Tibial nerve (tissue), 4 donors: ENCODE data around the gene CACNA1I. TPM values are rescaled to one million over a fixed set of nuclear protein-coding genes. Genes with fewer than 3 reads are reported as not detected.

Source experiments
- DNase-seq, 2 donors: peaks; one replicate each; pipeline ENCODE4 v3.0.0-alpha.2; 2019; ENCODE audit warnings: low spot score in 2 of 2
- H3K27ac ChIP-seq, 4 donors: fragments of 200-600 bp; sonication (generic) in 3 of 4; one replicate each; pipeline ENCODE4 v1.5.1; 2017 to 2019; ENCODE audit warnings: mild to moderate bottlenecking in 1 of 4
- H3K27me3 ChIP-seq, 2 donors: fragments of 200-600 bp; sonication (generic) in 1 of 2; one replicate each; pipeline versions ENCODE4 v1.5.1 to v1.6.0; 2017 to 2019
- H3K36me3 ChIP-seq, 3 donors: fragments of 200-600 bp; sonication (generic); one replicate each; pipeline ENCODE4 v1.5.1; 2018 to 2019
- H3K4me1 ChIP-seq, 4 donors: fragments of 200-600 bp; sonication (generic) in 3 of 4; one replicate each; pipeline ENCODE4 v1.5.1; 2017 to 2019
- H3K4me3 ChIP-seq, 4 donors: fragments of 200-600 bp; sonication (generic) in 3 of 4; one replicate each; pipeline ENCODE4 v1.5.1; 2017 to 2019; ENCODE audit warnings: mild to moderate bottlenecking in 1 of 4, moderate library complexity in 1 of 4
- H3K9me3 ChIP-seq, 4 donors: fragments of 200-600 bp; sonication (generic) in 3 of 4; one replicate each; pipeline ENCODE4 v1.5.1; 2017 to 2019
- EP300 ChIP-seq, 2 donors: sonication (generic); formaldehyde crosslinking; IDR thresholded peaks; one replicate each; pipeline ENCODE4 v1.6.1; 2017; ENCODE audit warnings: antibody characterized with exemption in 2 of 2, mild to moderate bottlenecking in 1 of 2
- POLR2A ChIP-seq, 2 donors: fragments of 450-650 bp; IDR thresholded peaks; one replicate each; pipeline ENCODE4 v1.6.1; 2017; ENCODE audit warnings: antibody characterized with exemption in 2 of 2, mild to moderate bottlenecking in 2 of 2, moderate library complexity in 2 of 2
- WGBS, 2 donors: methylation state at CpG; one replicate each; pipeline ENCODE4 v1.1.5; 2018; 5-methylcytosine and 5-hydroxymethylcytosine counted together
- total RNA-seq, 4 donors: library from RNA; depleted of rRNA; stranded (reverse); fragments of >200 nt; gene quantifications; one replicate each; pipeline ENCODE4 v1.1.0, GENCODE V29; 2016
- TF ChIP-seq, protein P1 (sequence below), 5 experiments: fragments of 200-600 bp in 3 of 5; fragments of 450-650 bp in 2 of 5; sonication (generic) in 3 of 5; IDR thresholded peaks; one replicate each; pipeline ENCODE4 v1.5.1; 2016 to 2019; ENCODE audit warnings: antibody characterized with exemption in 5 of 5, mild to moderate bottlenecking in 3 of 5, moderate library complexity in 2 of 5

CACNA1I gene
- total RNA-seq, 4 donors from 2014 or later: 0.42 to 0.78 (median 0.52) TPM

GRCh38 chr22:39524753-39525657, 45.5 kb upstream of the CACNA1I start:
- H3K36me3 ChIP-seq: peaks cover 0 to 65% (median 13%) of the 10 kb centered on the region in 3 donors
- no peak for TF ChIP-seq EP300 (IDR thresholded peaks at IDR 0.05)
- no peak for TF ChIP-seq POLR2A (IDR thresholded peaks at IDR 0.05)
- TF ChIP-seq, protein P1, sequence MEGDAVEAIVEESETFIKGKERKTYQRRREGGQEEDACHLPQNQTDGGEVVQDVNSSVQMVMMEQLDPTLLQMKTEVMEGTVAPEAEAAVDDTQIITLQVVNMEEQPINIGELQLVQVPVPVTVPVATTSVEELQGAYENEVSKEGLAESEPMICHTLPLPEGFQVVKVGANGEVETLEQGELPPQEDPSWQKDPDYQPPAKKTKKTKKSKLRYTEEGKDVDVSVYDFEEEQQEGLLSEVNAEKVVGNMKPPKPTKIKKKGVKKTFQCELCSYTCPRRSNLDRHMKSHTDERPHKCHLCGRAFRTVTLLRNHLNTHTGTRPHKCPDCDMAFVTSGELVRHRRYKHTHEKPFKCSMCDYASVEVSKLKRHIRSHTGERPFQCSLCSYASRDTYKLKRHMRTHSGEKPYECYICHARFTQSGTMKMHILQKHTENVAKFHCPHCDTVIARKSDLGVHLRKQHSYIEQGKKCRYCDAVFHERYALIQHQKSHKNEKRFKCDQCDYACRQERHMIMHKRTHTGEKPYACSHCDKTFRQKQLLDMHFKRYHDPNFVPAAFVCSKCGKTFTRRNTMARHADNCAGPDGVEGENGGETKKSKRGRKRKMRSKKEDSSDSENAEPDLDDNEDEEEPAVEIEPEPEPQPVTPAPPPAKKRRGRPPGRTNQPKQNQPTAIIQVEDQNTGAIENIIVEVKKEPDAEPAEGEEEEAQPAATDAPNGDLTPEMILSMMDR (IDR thresholded peaks at IDR 0.05): no peak
- WGBS, 2 donors: 64 to 67% methylated on average over 9 to 10 of the region's 10 CpGs
- DNase-seq: no peak
- no peaks in the 10 kb centered on the region for H3K27me3 ChIP-seq
- peak overlapping the region in 2 of 4 donors; percentile 42 to 98 for H3K27ac ChIP-seq
- H3K4me1 ChIP-seq: peaks cover 0 to 85% (median 69%) of the 10 kb centered on the region in 4 donors
- no peak overlapping the region for H3K4me3 ChIP-seq
- H3K9me3 ChIP-seq: no peaks in the 10 kb centered on the region

- H3K9me3 ChIP-seq: no peaks in the 10 kb centered on the region
- 68 to 76% methylated on average over 4 of the region's 4 CpGs for WGBS, 2 donors
- DNase-seq: no peak
- H3K4me1 ChIP-seq: peaks cover 0 to 91% (median 75%) of the 10 kb centered on the region in 4 donors
- TF ChIP-seq POLR2A (IDR thresholded peaks at IDR 0.05): no peak
- TF ChIP-seq, protein P1 (IDR thresholded peaks at IDR 0.05): no peak
- no peak for TF ChIP-seq EP300 (IDR thresholded peaks at IDR 0.05)
- H3K4me3 ChIP-seq: no peak overlapping the region
- H3K27me3 ChIP-seq: no peaks in the 10 kb centered on the region
- H3K27ac ChIP-seq: peak overlapping the region in 2 of 4 donors; percentile 42 to 98
- H3K36me3 ChIP-seq: peaks cover 0 to 70% (median 13%) of the 10 kb centered on the region in 3 donors
These were observed 44.9 kb upstream of the CACNA1I start for GRCh38 chr22:39525658-39525975.

DNA sequence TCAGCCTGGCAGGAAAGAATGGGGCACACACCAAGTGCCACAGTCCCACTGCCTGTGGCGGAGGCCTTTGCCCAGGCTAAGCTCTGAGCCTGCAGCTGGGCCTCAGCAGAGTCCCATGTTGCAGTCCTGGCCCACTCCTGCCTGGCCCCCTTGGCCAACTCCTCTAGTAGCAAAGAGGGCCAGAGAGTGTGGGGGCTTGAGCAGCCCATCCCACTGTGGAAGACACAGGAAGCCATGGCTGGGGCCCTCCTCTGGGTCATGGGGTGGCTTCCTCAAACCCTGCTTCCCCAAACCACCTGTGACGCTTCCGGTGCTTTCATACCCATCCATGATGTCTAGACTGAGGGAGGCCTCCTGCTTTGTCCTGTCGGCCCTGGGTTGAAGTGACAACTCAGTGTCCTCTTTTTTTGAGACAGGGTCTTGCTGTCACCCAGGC, 43.8 kb upstream of the CACNA1I start:
- no peak for TF ChIP-seq POLR2A (IDR thresholded peaks at IDR 0.05)
- TF ChIP-seq, protein P1 (IDR thresholded peaks at IDR 0.05): no peak
- no peak for TF ChIP-seq EP300 (IDR thresholded peaks at IDR 0.05)
- no peak for DNase-seq
- Histone ChIP-seq H3K9me3 (no peaks in the 10 kb centered on the region), H3K36me3 (peaks cover 0 to 61% (median 7%) of the 10 kb centered on the region in 3 donors), H3K4me1 (peaks cover 0 to 98% (median 81%) of the 10 kb centered on the region in 4 donors), H3K27ac (peak overlapping the region in 3 of 4 donors; percentile 19 to 80 (median 69)), H3K4me3 (no peak overlapping the region), H3K27me3 (no peaks in the 10 kb centered on the region)
- 56 to 63% methylated on average over 4 of the region's 4 CpGs for whole genome bisulfite sequencing, 2 donors

- Histone ChIP-seq H3K36me3 (peaks cover 0 to 53% (median 0%) of the 10 kb centered on the region in 3 donors), H3K27ac (peak overlapping the region in 3 of 4 donors; percentile 39 to 80 (median 69))
These were observed 43.0 kb upstream of the CACNA1I start for GRCh38 chr22:39527481-39527961.

More at GRCh38 chr22:39527481-39527961, 43.0 kb upstream of the CACNA1I start:
- WGBS, 2 donors: 46 to 53% methylated on average over 4 to 6 of the region's 6 CpGs
- Histone ChIP-seq H3K9me3 (no peaks in the 10 kb centered on the region), H3K27me3 (no peaks in the 10 kb centered on the region), H3K4me1 (peaks cover 0 to 93% (median 76%) of the 10 kb centered on the region in 4 donors), H3K4me3 (no peak overlapping the region)
- TF ChIP-seq POLR2A (IDR thresholded peaks at IDR 0.05): no peak
- TF ChIP-seq, protein P1 (IDR thresholded peaks at IDR 0.05): no peak
- no peak for TF ChIP-seq EP300 (IDR thresholded peaks at IDR 0.05)
- no peak for DNase-seq
